Measurements from ENCODE around the gene DYRK3.

Gene DYRK3

DNA sequence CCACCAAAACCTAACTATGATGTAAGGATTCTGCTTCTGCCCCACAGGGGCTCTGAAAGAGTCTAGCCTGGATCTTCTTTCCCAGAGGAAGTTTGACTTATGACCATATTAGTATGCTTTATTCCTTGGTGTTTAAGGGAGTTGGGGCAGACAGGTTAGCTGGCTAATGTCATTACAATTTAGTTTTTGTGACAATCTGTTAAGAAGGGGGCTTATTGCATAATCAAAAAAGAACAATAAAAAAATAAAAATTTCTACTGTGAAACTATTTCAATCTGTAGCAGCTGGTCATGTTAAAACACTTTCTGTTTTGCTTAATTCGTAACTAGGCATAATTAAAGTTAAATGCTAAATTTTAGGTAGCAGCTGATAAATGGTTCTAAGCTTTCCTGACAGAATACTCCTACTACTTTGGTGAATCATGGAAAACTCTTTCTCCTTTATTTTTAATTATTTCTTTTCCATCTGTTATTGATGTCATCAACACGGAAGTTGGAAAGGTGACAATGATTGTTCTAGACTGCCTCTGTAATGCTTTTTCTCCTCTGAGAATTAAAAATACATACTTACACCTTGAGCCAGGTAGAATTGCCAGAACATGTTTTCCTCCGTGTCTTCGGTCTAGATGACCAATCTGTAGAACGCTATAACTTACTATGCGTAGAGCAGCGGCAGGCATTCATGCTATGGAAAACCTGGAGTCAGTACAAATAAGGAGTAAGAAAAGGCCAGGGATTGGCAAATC, 18.6 kb downstream of the DYRK3 start:
- in situ Hi-C loops (cut with HindIII; ENCODE audit: low pct_ligation_motif_present, low sequenced_read_pairs), result no loop called here
- Histone ChIP-seq H3K36me3 (replicated peaks) (peaks cover 6% of the 10 kb centered on the region), H3K27me3 (replicated peaks) (no peaks in the 10 kb centered on the region), H3K27ac (no peak overlapping the region), H3K4me3 (ENCODE audit: low read depth, low read length) (no peak overlapping the region)
- no peak for DNase-seq
- TF ChIP-seq, protein P1, sequence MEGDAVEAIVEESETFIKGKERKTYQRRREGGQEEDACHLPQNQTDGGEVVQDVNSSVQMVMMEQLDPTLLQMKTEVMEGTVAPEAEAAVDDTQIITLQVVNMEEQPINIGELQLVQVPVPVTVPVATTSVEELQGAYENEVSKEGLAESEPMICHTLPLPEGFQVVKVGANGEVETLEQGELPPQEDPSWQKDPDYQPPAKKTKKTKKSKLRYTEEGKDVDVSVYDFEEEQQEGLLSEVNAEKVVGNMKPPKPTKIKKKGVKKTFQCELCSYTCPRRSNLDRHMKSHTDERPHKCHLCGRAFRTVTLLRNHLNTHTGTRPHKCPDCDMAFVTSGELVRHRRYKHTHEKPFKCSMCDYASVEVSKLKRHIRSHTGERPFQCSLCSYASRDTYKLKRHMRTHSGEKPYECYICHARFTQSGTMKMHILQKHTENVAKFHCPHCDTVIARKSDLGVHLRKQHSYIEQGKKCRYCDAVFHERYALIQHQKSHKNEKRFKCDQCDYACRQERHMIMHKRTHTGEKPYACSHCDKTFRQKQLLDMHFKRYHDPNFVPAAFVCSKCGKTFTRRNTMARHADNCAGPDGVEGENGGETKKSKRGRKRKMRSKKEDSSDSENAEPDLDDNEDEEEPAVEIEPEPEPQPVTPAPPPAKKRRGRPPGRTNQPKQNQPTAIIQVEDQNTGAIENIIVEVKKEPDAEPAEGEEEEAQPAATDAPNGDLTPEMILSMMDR (IDR thresholded peaks at IDR 0.05; ENCODE audit: low read depth, low read length, missing control alignments), result no peak

GRCh38 chr1:206654828-206655227, 19.5 kb downstream of the DYRK3 start:
- TF ChIP-seq, protein P1 (IDR thresholded peaks at IDR 0.05; ENCODE audit: low read depth, low read length, missing control alignments), result no peak
- Histone ChIP-seq H3K36me3 (replicated peaks) (peaks cover 6% of the 10 kb centered on the region), H3K27ac (no peak overlapping the region), H3K27me3 (replicated peaks) (no peaks in the 10 kb centered on the region), H3K4me3 (ENCODE audit: low read depth, low read length) (no peak overlapping the region)
- in situ Hi-C loops (cut with HindIII; ENCODE audit: low pct_ligation_motif_present, low sequenced_read_pairs), result no loop called here
- DNase-seq, result no peak

- Histone ChIP-seq H3K27me3 (replicated peaks) (no peaks in the 10 kb centered on the region), H3K4me3 (ENCODE audit: low read depth, low read length) (no peak overlapping the region), H3K27ac (no peak overlapping the region), H3K36me3 (replicated peaks) (peaks cover 6% of the 10 kb centered on the region)
- no peak for DNase-seq
- TF ChIP-seq, protein P1 (IDR thresholded peaks at IDR 0.05; ENCODE audit: low read depth, low read length, missing control alignments), result no peak
- in situ Hi-C loops (cut with HindIII; ENCODE audit: low pct_ligation_motif_present, low sequenced_read_pairs), result no loop called here
These were observed 20.1 kb downstream of the DYRK3 start for GRCh38 chr1:206655471-206655882.

DNA sequence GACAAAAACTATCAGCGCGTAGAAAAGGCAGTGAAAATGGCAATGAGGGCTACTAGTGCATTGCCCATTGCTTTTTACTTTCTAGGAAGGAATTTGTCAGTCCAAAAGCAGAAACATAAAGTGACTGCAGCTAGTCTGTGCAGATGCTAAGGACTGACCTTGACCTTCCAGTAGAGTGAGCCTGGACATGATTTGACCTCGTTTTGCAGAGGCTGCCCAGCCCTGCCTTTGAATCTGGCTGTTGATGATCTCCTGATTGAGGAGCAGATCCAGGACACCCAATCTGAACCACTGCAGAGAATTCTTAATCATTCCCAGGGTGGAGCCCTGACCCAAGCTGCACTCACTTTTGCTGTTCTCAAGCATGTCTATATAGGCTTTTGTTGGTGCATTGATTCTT, 21.6 kb downstream of the DYRK3 start:
- H3K4me3 ChIP-seq (ENCODE audit: low read depth, low read length), result no peak overlapping the region
- no peaks in the 10 kb centered on the region for H3K27me3 ChIP-seq (replicated peaks)
- no peak for DNase-seq
- no peaks in the 10 kb centered on the region for H3K36me3 ChIP-seq (replicated peaks)
- no peak overlapping the region for H3K27ac ChIP-seq
- TF ChIP-seq, protein P1 (IDR thresholded peaks at IDR 0.05; ENCODE audit: low read depth, low read length, missing control alignments), result no peak
- in situ Hi-C loops (cut with HindIII; ENCODE audit: low pct_ligation_motif_present, low sequenced_read_pairs), result no loop called here

DNA sequence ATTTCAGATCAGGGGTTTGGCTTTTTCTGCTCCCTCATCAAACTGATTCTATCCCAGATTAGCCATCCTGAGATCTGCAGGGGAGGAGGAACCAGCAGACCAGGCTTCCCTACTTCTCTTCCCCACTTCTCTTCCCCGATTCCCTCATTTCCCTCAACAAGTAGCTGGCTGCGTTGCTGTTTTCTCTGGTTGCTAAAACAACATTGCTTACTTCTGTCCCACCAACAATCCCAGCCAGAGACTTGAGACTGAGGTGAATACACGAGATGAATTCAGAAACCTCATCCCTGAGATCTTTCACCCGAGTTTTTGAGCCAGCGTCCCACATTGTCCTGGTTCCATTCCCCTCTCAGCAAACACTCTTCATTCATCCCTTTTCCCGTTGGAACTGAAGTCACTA, 22.4 kb downstream of the DYRK3 start:
- H3K4me3 ChIP-seq (ENCODE audit: low read depth, low read length), result no peak overlapping the region
- in situ Hi-C loops (cut with HindIII; ENCODE audit: low pct_ligation_motif_present, low sequenced_read_pairs), result no loop called here

More for the DNA sequence above, 22.4 kb downstream of the DYRK3 start:
- H3K27me3 ChIP-seq (replicated peaks), result peaks cover 5% of the 10 kb centered on the region
- H3K36me3 ChIP-seq (replicated peaks), result no peaks in the 10 kb centered on the region
- H3K27ac ChIP-seq, result no peak overlapping the region
- DNase-seq, result no peak
- TF ChIP-seq, protein P1 (IDR thresholded peaks at IDR 0.05; ENCODE audit: low read depth, low read length, missing control alignments), result no peak

Data from brain microvascular endothelial cell (primary cell).